Loucy (cell line): ENCODE measurements around the gene NKX1-1.

Experiments used
- H2AFZ ChIP-seq: fragments of 200-600 bp; sonication (generic); 2 replicates; pipeline ENCODE4 v1.6.0; 2016; ENCODE audit warnings: antibody characterized with exemption, mild to moderate bottlenecking, low read length, moderate library complexity
- H3F3A ChIP-seq: fragments of 200-600 bp; 2 replicates; pipeline ENCODE4 v1.6.0; 2016; ENCODE audit warnings: antibody characterized with exemption, low read depth, mild to moderate bottlenecking
- H3K27me3 ChIP-seq: fragments of 200-600 bp; sonication (generic); 2 replicates; pipeline ENCODE4 v1.6.1; 2014; ENCODE audit warnings: low read length, mild to moderate bottlenecking; ENCODE audit not compliant: insufficient read depth, poor library complexity, severe bottlenecking
- H3K36me3 ChIP-seq: fragments of 200-600 bp; sonication (generic); 2 replicates; pipeline ENCODE4 v1.6.1; 2016; ENCODE audit warnings: low read length; ENCODE audit not compliant: insufficient read depth
- H3K4me1 ChIP-seq: fragments of 200-600 bp; sonication (generic); 2 replicates; pipeline ENCODE4 v1.5.1; 2014; ENCODE audit warnings: low read length, mild to moderate bottlenecking; ENCODE audit not compliant: insufficient read depth, poor library complexity, severe bottlenecking
- H3K4me2 ChIP-seq: fragments of 200-600 bp; sonication (generic); 2 replicates; pipeline ENCODE4 v1.6.0; 2014; ENCODE audit warnings: antibody characterized with exemption, low read length, low read depth, mild to moderate bottlenecking; ENCODE audit not compliant: poor library complexity, severe bottlenecking
- H3K4me3 ChIP-seq: fragments of 200-600 bp; sonication (generic); 2 replicates; pipeline ENCODE4 v1.5.1; 2014; ENCODE audit warnings: low read length, mild to moderate bottlenecking, mixed read lengths; ENCODE audit not compliant: poor library complexity, severe bottlenecking
- H3K79me2 ChIP-seq: fragments of 200-600 bp; sonication (generic); 2 replicates; pipeline ENCODE4 v1.6.1; 2014; ENCODE audit warnings: low read length; ENCODE audit not compliant: insufficient read depth
- H3K9ac ChIP-seq: fragments of 200-600 bp; sonication (generic); 2 replicates; pipeline ENCODE4 v1.6.0; 2014; ENCODE audit warnings: mild to moderate bottlenecking, low read depth, low read length, moderate library complexity; ENCODE audit not compliant: poor library complexity, severe bottlenecking
- H3K9me2 ChIP-seq: fragments of 200-600 bp; sonication (generic); replicated peaks from 2 replicates; pipeline ENCODE4 v1.6.1; 2016; ENCODE audit warnings: low read depth, low read length, mixed read lengths
- H3K9me3 ChIP-seq: fragments of 200-600 bp; sonication (generic); 2 replicates; pipeline ENCODE4 v1.6.1; 2014; ENCODE audit warnings: mild to moderate bottlenecking, antibody characterized with exemption, low read length, low read depth; ENCODE audit not compliant: insufficient read depth
- H4K20me1 ChIP-seq: fragments of 200-600 bp; sonication (generic); 2 replicates; pipeline ENCODE4 v1.6.0; 2014; ENCODE audit warnings: antibody characterized with exemption, low read length, mild to moderate bottlenecking; ENCODE audit not compliant: insufficient read depth, poor library complexity, severe bottlenecking
- EZH2phosphoT487 ChIP-seq: fragments of 200-600 bp; IDR thresholded peaks from 2 replicates; pipeline ENCODE4 v1.6.1; 2018; ENCODE audit warnings: antibody characterized with exemption, mild to moderate bottlenecking, moderate library complexity, borderline replicate concordance
- TF ChIP-seq, protein P1 (sequence below): fragments of 200-600 bp; sonication (generic); conservative IDR thresholded peaks from 2 replicates; pipeline ENCODE4 v1.5.1; 2014; ENCODE audit warnings: mild to moderate bottlenecking, antibody characterized with exemption, low read length

NKX1-1 gene

GRCh38 chr4:1402516-1403091, 3.6 kb downstream of the NKX1-1 start:
- no peaks in the 10 kb centered on the region for H3K36me3 ChIP-seq
- no peaks in the 10 kb centered on the region for H3K4me1 ChIP-seq
- no peaks in the 10 kb centered on the region for H3K79me2 ChIP-seq
- H3K4me2 ChIP-seq: no peak overlapping the region
- H3K9me3 ChIP-seq: peaks cover 13% of the 10 kb centered on the region; the same call in 1 of the 2 replicates
- no peak for TF ChIP-seq EZH2phosphoT487
- TF ChIP-seq, protein P1, sequence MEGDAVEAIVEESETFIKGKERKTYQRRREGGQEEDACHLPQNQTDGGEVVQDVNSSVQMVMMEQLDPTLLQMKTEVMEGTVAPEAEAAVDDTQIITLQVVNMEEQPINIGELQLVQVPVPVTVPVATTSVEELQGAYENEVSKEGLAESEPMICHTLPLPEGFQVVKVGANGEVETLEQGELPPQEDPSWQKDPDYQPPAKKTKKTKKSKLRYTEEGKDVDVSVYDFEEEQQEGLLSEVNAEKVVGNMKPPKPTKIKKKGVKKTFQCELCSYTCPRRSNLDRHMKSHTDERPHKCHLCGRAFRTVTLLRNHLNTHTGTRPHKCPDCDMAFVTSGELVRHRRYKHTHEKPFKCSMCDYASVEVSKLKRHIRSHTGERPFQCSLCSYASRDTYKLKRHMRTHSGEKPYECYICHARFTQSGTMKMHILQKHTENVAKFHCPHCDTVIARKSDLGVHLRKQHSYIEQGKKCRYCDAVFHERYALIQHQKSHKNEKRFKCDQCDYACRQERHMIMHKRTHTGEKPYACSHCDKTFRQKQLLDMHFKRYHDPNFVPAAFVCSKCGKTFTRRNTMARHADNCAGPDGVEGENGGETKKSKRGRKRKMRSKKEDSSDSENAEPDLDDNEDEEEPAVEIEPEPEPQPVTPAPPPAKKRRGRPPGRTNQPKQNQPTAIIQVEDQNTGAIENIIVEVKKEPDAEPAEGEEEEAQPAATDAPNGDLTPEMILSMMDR: no peak
- H3K27me3 ChIP-seq: no peaks in the 10 kb centered on the region
- H3F3A ChIP-seq: no peaks in the 10 kb centered on the region
- H3K9ac ChIP-seq: no peak overlapping the region
- no peaks in the 10 kb centered on the region for H3K9me2 ChIP-seq
- H2AFZ ChIP-seq: no peak overlapping the region
- no peaks in the 10 kb centered on the region for H4K20me1 ChIP-seq
- H3K4me3 ChIP-seq: no peak overlapping the region

DNA sequence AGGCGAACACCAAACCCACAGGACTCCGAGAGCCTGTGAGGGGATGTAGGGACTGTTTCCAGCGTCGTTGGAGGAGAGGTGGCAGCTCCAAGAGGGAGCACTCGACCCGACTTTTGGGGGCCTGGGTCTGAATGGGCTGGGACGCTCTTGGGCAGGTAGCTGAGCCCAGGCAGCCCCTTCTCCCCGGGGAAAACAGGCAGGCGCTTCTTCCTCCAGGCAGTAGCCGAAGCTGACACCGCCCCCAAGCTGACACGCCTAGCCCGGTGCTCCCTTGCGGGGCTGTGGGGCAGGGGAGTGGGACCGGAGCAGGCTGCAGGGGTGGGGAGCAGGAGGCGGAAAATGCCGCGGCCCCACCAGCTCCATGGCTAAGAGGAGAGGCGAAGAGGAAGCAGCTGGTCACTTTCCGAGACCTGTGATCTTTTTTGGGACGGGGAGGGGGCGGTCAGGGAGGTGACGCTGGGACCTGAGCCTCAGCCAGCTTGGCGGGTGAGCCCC, 4.2 kb downstream of the NKX1-1 start:
- H3F3A ChIP-seq: no peaks in the 10 kb centered on the region
- no peaks in the 10 kb centered on the region for H3K36me3 ChIP-seq
- no peaks in the 10 kb centered on the region for H4K20me1 ChIP-seq
- H3K9me3 ChIP-seq: peaks cover 18% of the 10 kb centered on the region; the same call in 1 of the 2 replicates
- H3K9ac ChIP-seq: no peak overlapping the region
- TF ChIP-seq, protein P1: no peak
- TF ChIP-seq EZH2phosphoT487: no peak
- H3K9me2 ChIP-seq: no peaks in the 10 kb centered on the region
- H3K4me1 ChIP-seq: no peaks in the 10 kb centered on the region
- H3K4me3 ChIP-seq: no peak overlapping the region
- no peak overlapping the region for H2AFZ ChIP-seq
- no peak overlapping the region for H3K4me2 ChIP-seq
- H3K79me2 ChIP-seq: no peaks in the 10 kb centered on the region
- no peaks in the 10 kb centered on the region for H3K27me3 ChIP-seq

DNA sequence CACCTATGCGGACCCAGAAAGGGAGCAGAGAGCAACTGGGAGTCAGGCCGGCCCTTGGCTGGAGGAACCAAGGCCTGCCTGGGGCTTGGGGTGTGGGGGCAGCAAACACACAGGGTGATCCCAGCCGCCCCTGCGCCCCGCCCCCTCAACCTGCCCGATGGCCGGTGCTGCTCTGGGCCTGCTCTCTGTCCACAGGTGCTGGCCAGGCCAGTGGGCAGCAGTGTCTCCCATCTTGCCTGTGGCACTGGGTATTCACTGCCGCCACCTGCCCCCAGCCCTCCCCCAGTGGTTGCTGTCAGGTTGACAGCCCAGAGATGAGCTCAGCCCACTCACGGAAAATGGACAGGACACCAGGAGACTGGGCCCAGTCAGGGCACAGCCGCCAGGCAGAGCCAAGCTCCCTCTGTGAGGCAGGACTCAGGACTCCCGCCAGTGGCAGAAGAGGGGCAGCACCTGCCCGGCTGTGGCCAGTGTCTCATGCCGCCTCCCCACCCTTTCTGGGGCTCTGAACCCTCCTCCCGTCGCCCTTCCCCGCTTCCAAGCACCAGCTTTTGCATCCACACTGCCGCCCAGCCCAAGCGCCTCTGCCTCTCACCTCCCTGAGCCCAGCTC, 4.7 kb downstream of the NKX1-1 start:
- H3K9ac ChIP-seq: no peak overlapping the region
- H3K27me3 ChIP-seq: no peaks in the 10 kb centered on the region
- H2AFZ ChIP-seq: no peak overlapping the region
- H3K4me1 ChIP-seq: no peaks in the 10 kb centered on the region
- H3K4me2 ChIP-seq: no peak overlapping the region
- H3K9me3 ChIP-seq: peaks cover 21% of the 10 kb centered on the region; the same call in 1 of the 2 replicates
- H4K20me1 ChIP-seq: no peaks in the 10 kb centered on the region
- no peak overlapping the region for H3K4me3 ChIP-seq
- H3K36me3 ChIP-seq: no peaks in the 10 kb centered on the region
- TF ChIP-seq, protein P1: no peak
- no peak for TF ChIP-seq EZH2phosphoT487
- H3K79me2 ChIP-seq: no peaks in the 10 kb centered on the region
- H3K9me2 ChIP-seq: no peaks in the 10 kb centered on the region
- H3F3A ChIP-seq: no peaks in the 10 kb centered on the region
